GM23338 (cell line): ENCODE data around the gene PDCD1. TPM values are rescaled to one million over a fixed set of nuclear protein-coding genes. Genes with fewer than 3 reads are reported as not detected.

Experiments used
- ATAC-seq: fragments of 200-7000 bp; cut with Tn5 transposase; 3 replicates; pipeline ENCODE4 v1.9.1; 2020
- DNase-seq: peaks from one replicate; pipeline ENCODE4 v3.0.0-alpha.2; 2015; ENCODE audit warnings: low spot score
- H2AFZ ChIP-seq: fragments of 200-600 bp; sonication (generic); 2 replicates; pipeline ENCODE4 v1.8.0; 2016; ENCODE audit warnings: antibody characterized with exemption, mild to moderate bottlenecking, moderate library complexity
- H3F3A ChIP-seq: fragments of 200-600 bp; sonication (generic); replicated peaks from 2 replicates; pipeline ENCODE4 v1.8.0; 2017; ENCODE audit warnings: antibody characterized with exemption, mixed run types, low read depth
- H3K27ac ChIP-seq: fragments of 200-600 bp; sonication (generic); 2 replicates; pipeline ENCODE4 v1.6.1; 2016; ENCODE audit warnings: low read depth
- H3K27me3 ChIP-seq: fragments of 200-600 bp; sonication (generic); 2 replicates; pipeline ENCODE4 v1.8.0; 2016; ENCODE audit warnings: mild to moderate bottlenecking, mixed run types, moderate library complexity; ENCODE audit not compliant: insufficient read depth
- H3K36me3 ChIP-seq: fragments of 200-600 bp; sonication (generic); 2 replicates; pipeline ENCODE4 v1.8.0; 2016; ENCODE audit warnings: mild to moderate bottlenecking; ENCODE audit not compliant: insufficient read depth
- H3K4me1 ChIP-seq: fragments of 200-600 bp; sonication (generic); 2 replicates; pipeline ENCODE4 v1.8.0; 2016; ENCODE audit warnings: mild to moderate bottlenecking, moderate library complexity; ENCODE audit not compliant: insufficient read depth
- H3K4me2 ChIP-seq: fragments of 200-600 bp; sonication (generic); 2 replicates; pipeline ENCODE4 v1.7.1; 2017; ENCODE audit warnings: mixed run types
- H3K4me3 ChIP-seq: fragments of 200-600 bp; sonication (generic); 2 replicates; pipeline ENCODE4 v1.6.1; 2016; ENCODE audit warnings: mixed run types
- H3K79me2 ChIP-seq: fragments of 200-600 bp; sonication (generic); replicated peaks from 2 replicates; pipeline ENCODE4 v1.8.0; 2017; ENCODE audit warnings: mild to moderate bottlenecking; ENCODE audit not compliant: insufficient read depth
- H3K9me2 ChIP-seq: fragments of 200-600 bp; sonication (generic); 2 replicates; pipeline ENCODE4 v1.8.0; 2017; ENCODE audit not compliant: insufficient read depth
- H4K20me1 ChIP-seq: fragments of 200-600 bp; sonication (generic); replicated peaks from 2 replicates; pipeline ENCODE4 v1.8.0; 2017; ENCODE audit warnings: mild to moderate bottlenecking; ENCODE audit not compliant: insufficient read depth
- H3K27ac Mint-ChIP-seq: 2 replicates; pipeline ENCODE4 v1.8.0; 2020; ENCODE audit warnings: inconsistent platforms, mild to moderate bottlenecking, moderate library complexity, mixed read lengths
- H3K27me3 Mint-ChIP-seq: 3 replicates; pipeline ENCODE4 v1.8.0; 2022; ENCODE audit warnings: low read depth, mild to moderate bottlenecking, moderate library complexity, mixed read lengths, inconsistent platforms; ENCODE audit not compliant: insufficient read depth, poor library complexity
- H3K36me3 Mint-ChIP-seq: 3 replicates; pipeline ENCODE4 v1.8.0; 2021; ENCODE audit warnings: low read depth, mild to moderate bottlenecking, inconsistent platforms, moderate library complexity, mixed read lengths
- H3K4me1 Mint-ChIP-seq: 3 replicates; pipeline ENCODE4 v1.8.0; 2020; ENCODE audit warnings: mild to moderate bottlenecking, inconsistent platforms, mixed read lengths
- H3K4me3 Mint-ChIP-seq: 3 replicates; pipeline ENCODE4 v1.8.0; 2021; ENCODE audit warnings: moderate library complexity, mild to moderate bottlenecking, inconsistent platforms, mixed read lengths
- H3K9me3 Mint-ChIP-seq: 3 replicates; pipeline ENCODE4 v1.8.0; 2020; ENCODE audit warnings: moderate library complexity, mild to moderate bottlenecking, inconsistent platforms, mixed read lengths
- CREB1 ChIP-seq: fragments of 250-450 bp; sonication (Bioruptor Pico); IDR thresholded peaks from 2 replicates; pipeline ENCODE4 v1.5.0; 2020; ENCODE audit warnings: low read depth, mild to moderate bottlenecking, moderate library complexity
- CTCF ChIP-seq, 2 experiments: fragments of 200-600 bp in 1 of 2; sonication (generic) in 1 of 2; conservative IDR thresholded peaks; 2 replicates each; pipeline versions ENCODE4 v1.5.1 to v1.6.1; 2016 to 2017; ENCODE audit warnings: antibody characterized with exemption in 2 of 2, low read depth in 2 of 2, mild to moderate bottlenecking in 2 of 2, moderate library complexity in 1 of 2
- EZH2 ChIP-seq: fragments of 200-600 bp; sonication (generic); IDR thresholded peaks from one replicate; pipeline ENCODE4 v1.8.0; 2017; ENCODE audit warnings: antibody characterized with exemption, mild to moderate bottlenecking, low read depth; ENCODE audit not compliant: unreplicated experiment
- EZH2phosphoT487 ChIP-seq: fragments of 200-600 bp; sonication (generic); IDR thresholded peaks from one replicate; pipeline ENCODE4 v1.8.1; 2018; ENCODE audit warnings: antibody characterized with exemption; ENCODE audit not compliant: unreplicated experiment
- JUNB ChIP-seq: IDR thresholded peaks from one replicate; pipeline ENCODE4 v1.6.1; 2016; ENCODE audit warnings: antibody characterized with exemption; ENCODE audit not compliant: unreplicated experiment
- NANOG ChIP-seq: IDR thresholded peaks from 2 replicates; pipeline ENCODE4 v1.6.1; 2016; ENCODE audit warnings: antibody characterized with exemption, borderline replicate concordance
- POLR2AphosphoS5 ChIP-seq: IDR thresholded peaks from 2 replicates; pipeline ENCODE4 v1.6.1; 2016; ENCODE audit warnings: antibody characterized with exemption, low read depth
- STAT1 ChIP-seq: IDR thresholded peaks from one replicate; pipeline ENCODE4 v1.6.1; 2016; ENCODE audit warnings: antibody characterized with exemption; ENCODE audit not compliant: unreplicated experiment
- ZNF114 ChIP-seq: fragments of 250-450 bp; sonication (Bioruptor Pico); IDR thresholded peaks from 2 replicates; pipeline ENCODE4 v1.5.0; 2020; ENCODE audit warnings: mild to moderate bottlenecking, moderate library complexity
- ZNF331 ChIP-seq: fragments of 250-450 bp; sonication (Bioruptor Pico); IDR thresholded peaks from 2 replicates; pipeline ENCODE4 v1.5.0; 2020; ENCODE audit warnings: low read depth, mild to moderate bottlenecking, moderate library complexity
- polyA plus RNA-seq: library from polyadenylated mRNA; unstranded; fragments of >200 nt; fragmentation: Nextera tagmentation; extraction: Ambion mirVana; gene quantifications from 2 replicates; pipeline ENCODE4 v1.2.1, GENCODE V29; 2016
- total RNA-seq: library from RNA; depleted of rRNA; stranded (reverse); fragments of >200 nt; shearing (Covaris generic); gene quantifications from 2 replicates; pipeline ENCODE4 v1.2.3, GENCODE V29; 2014
- TF ChIP-seq, protein P1 (sequence below): fragments of 250-450 bp; sonication (Bioruptor Pico); IDR thresholded peaks from 2 replicates; pipeline ENCODE4 v1.5.0; 2020; ENCODE audit warnings: mild to moderate bottlenecking, moderate library complexity
- TF ChIP-seq, protein P2 (sequence below): IDR thresholded peaks from one replicate; pipeline ENCODE4 v1.6.1; 2018; ENCODE audit warnings: antibody characterized with exemption; ENCODE audit not compliant: unreplicated experiment
- TF ChIP-seq, protein P3 (sequence below): IDR thresholded peaks from 2 replicates; pipeline ENCODE4 v1.6.1; 2016; ENCODE audit warnings: antibody characterized with exemption

The PDCD1 gene
- total and polyA plus RNA-seq, 2 experiments from 2014 or later: 0.34 to 0.38 TPM

GRCh38 chr2:241873803-241874110 lies 15.1 kb upstream of the PDCD1 start:
- H3K4me1 Mint-ChIP-seq: no peaks in the 10 kb centered on the region
- H3F3A ChIP-seq: no peaks in the 10 kb centered on the region
- H3K9me3 Mint-ChIP-seq: peaks cover 18% of the 10 kb centered on the region
- H3K79me2 ChIP-seq: no peaks in the 10 kb centered on the region
- no peaks in the 10 kb centered on the region for H3K9me2 ChIP-seq
- H3K27me3 ChIP-seq: no peaks in the 10 kb centered on the region
- no peaks in the 10 kb centered on the region; the same call in 1 of the 2 replicates for H3K4me1 ChIP-seq
- no peaks in the 10 kb centered on the region for H3K36me3 ChIP-seq
- DNase-seq: no peak
- H3K36me3 Mint-ChIP-seq: peaks cover 10% of the 10 kb centered on the region; the same call in 2 of the 3 replicates
- TF ChIP-seq STAT1 (no peak), ZNF114 (no peak), ZNF331 (CRISPR knock-in tag) (no peak), CTCF (conservative IDR thresholded peaks at IDR 0.05; ENCODE audit: low read depth in 2 of 2) (no peak), POLR2AphosphoS5 (no peak), NANOG (no peak), CREB1 (CRISPR knock-in tag) (no peak), EZH2phosphoT487 (no peak), EZH2 (no peak), JUNB (no peak)
- TF ChIP-seq, protein P1, sequence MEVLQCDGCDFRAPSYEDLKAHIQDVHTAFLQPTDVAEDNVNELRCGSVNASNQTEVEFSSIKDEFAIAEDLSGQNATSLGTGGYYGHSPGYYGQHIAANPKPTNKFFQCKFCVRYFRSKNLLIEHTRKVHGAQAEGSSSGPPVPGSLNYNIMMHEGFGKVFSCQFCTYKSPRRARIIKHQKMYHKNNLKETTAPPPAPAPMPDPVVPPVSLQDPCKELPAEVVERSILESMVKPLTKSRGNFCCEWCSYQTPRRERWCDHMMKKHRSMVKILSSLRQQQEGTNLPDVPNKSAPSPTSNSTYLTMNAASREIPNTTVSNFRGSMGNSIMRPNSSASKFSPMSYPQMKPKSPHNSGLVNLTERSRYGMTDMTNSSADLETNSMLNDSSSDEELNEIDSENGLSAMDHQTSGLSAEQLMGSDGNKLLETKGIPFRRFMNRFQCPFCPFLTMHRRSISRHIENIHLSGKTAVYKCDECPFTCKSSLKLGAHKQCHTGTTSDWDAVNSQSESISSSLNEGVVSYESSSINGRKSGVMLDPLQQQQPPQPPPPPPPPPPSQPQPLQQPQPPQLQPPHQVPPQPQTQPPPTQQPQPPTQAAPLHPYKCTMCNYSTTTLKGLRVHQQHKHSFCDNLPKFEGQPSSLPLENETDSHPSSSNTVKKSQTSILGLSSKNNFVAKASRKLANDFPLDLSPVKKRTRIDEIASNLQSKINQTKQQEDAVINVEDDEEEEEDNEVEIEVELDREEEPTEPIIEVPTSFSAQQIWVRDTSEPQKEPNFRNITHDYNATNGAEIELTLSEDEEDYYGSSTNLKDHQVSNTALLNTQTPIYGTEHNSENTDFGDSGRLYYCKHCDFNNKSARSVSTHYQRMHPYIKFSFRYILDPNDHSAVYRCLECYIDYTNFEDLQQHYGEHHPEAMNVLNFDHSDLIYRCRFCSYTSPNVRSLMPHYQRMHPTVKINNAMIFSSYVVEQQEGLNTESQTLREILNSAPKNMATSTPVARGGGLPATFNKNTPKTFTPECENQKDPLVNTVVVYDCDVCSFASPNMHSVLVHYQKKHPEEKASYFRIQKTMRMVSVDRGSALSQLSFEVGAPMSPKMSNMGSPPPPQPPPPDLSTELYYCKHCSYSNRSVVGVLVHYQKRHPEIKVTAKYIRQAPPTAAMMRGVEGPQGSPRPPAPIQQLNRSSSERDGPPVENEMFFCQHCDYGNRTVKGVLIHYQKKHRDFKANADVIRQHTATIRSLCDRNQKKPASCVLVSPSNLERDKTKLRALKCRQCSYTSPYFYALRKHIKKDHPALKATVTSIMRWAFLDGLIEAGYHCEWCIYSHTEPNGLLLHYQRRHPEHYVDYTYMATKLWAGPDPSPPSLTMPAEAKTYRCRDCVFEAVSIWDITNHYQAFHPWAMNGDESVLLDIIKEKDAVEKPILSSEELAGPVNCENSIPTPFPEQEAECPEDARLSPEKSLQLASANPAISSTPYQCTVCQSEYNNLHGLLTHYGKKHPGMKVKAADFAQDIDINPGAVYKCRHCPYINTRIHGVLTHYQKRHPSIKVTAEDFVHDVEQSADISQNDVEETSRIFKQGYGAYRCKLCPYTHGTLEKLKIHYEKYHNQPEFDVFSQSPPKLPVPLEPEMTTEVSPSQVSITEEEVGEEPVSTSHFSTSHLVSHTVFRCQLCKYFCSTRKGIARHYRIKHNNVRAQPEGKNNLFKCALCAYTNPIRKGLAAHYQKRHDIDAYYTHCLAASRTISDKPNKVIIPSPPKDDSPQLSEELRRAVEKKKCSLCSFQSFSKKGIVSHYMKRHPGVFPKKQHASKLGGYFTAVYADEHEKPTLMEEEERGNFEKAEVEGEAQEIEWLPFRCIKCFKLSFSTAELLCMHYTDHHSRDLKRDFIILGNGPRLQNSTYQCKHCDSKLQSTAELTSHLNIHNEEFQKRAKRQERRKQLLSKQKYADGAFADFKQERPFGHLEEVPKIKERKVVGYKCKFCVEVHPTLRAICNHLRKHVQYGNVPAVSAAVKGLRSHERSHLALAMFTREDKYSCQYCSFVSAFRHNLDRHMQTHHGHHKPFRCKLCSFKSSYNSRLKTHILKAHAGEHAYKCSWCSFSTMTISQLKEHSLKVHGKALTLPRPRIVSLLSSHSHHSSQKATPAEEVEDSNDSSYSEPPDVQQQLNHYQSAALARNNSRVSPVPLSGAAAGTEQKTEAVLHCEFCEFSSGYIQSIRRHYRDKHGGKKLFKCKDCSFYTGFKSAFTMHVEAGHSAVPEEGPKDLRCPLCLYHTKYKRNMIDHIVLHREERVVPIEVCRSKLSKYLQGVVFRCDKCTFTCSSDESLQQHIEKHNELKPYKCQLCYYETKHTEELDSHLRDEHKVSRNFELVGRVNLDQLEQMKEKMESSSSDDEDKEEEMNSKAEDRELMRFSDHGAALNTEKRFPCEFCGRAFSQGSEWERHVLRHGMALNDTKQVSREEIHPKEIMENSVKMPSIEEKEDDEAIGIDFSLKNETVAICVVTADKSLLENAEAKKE (CRISPR knock-in tag): no peak
- TF ChIP-seq, protein P2, sequence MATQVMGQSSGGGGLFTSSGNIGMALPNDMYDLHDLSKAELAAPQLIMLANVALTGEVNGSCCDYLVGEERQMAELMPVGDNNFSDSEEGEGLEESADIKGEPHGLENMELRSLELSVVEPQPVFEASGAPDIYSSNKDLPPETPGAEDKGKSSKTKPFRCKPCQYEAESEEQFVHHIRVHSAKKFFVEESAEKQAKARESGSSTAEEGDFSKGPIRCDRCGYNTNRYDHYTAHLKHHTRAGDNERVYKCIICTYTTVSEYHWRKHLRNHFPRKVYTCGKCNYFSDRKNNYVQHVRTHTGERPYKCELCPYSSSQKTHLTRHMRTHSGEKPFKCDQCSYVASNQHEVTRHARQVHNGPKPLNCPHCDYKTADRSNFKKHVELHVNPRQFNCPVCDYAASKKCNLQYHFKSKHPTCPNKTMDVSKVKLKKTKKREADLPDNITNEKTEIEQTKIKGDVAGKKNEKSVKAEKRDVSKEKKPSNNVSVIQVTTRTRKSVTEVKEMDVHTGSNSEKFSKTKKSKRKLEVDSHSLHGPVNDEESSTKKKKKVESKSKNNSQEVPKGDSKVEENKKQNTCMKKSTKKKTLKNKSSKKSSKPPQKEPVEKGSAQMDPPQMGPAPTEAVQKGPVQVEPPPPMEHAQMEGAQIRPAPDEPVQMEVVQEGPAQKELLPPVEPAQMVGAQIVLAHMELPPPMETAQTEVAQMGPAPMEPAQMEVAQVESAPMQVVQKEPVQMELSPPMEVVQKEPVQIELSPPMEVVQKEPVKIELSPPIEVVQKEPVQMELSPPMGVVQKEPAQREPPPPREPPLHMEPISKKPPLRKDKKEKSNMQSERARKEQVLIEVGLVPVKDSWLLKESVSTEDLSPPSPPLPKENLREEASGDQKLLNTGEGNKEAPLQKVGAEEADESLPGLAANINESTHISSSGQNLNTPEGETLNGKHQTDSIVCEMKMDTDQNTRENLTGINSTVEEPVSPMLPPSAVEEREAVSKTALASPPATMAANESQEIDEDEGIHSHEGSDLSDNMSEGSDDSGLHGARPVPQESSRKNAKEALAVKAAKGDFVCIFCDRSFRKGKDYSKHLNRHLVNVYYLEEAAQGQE: no peak
- TF ChIP-seq, protein P3, sequence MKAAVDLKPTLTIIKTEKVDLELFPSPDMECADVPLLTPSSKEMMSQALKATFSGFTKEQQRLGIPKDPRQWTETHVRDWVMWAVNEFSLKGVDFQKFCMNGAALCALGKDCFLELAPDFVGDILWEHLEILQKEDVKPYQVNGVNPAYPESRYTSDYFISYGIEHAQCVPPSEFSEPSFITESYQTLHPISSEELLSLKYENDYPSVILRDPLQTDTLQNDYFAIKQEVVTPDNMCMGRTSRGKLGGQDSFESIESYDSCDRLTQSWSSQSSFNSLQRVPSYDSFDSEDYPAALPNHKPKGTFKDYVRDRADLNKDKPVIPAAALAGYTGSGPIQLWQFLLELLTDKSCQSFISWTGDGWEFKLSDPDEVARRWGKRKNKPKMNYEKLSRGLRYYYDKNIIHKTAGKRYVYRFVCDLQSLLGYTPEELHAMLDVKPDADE: no peak
- H4K20me1 ChIP-seq: no peaks in the 10 kb centered on the region
- H3K27ac Mint-ChIP-seq: no peak overlapping the region
- H3K4me3 Mint-ChIP-seq: no peak overlapping the region
- ATAC-seq: no peak
- H3K4me2 ChIP-seq: no peak overlapping the region
- no peak overlapping the region for H2AFZ ChIP-seq
- peaks cover 15% of the 10 kb centered on the region for H3K27me3 Mint-ChIP-seq
- H3K4me3 ChIP-seq: no peak overlapping the region
- no peak overlapping the region for H3K27ac ChIP-seq
